Suprapubic skin (tissue), 4 donors: ENCODE measurements around the gene ANKRD31. TPM values are rescaled to one million over a fixed set of nuclear protein-coding genes. Genes with fewer than 3 reads are reported as not detected.
"Not testable (repeated sequence)": the region's sequence is repeated elsewhere in the genome, so short reads cannot be mapped to it uniquely, and the experiment has no call there.

Experiments
- DNase-seq, 2 donors: peaks; one replicate each; pipeline ENCODE4 v3.0.0-alpha.2; 2019; ENCODE audit warnings: low spot score in 2 of 2
- H3K27ac ChIP-seq: fragments of 200-600 bp; sonication (generic); one replicate; pipeline ENCODE4 v1.5.1; 2019
- H3K27me3 ChIP-seq: fragments of 200-600 bp; sonication (generic); one replicate; pipeline ENCODE4 v1.5.1; 2019
- H3K36me3 ChIP-seq: fragments of 200-600 bp; sonication (generic); one replicate; pipeline ENCODE4 v1.5.1; 2019
- H3K4me1 ChIP-seq: fragments of 200-600 bp; sonication (generic); one replicate; pipeline ENCODE4 v1.5.1; 2019
- H3K4me3 ChIP-seq: fragments of 200-600 bp; sonication (generic); one replicate; pipeline ENCODE4 v1.5.1; 2019; ENCODE audit warnings: mild to moderate bottlenecking
- H3K9me3 ChIP-seq: fragments of 200-600 bp; sonication (generic); one replicate; pipeline ENCODE4 v1.5.1; 2019
- EP300 ChIP-seq: sonication (generic); formaldehyde crosslinking; IDR thresholded peaks from one replicate; pipeline ENCODE4 v1.6.1; 2017; ENCODE audit warnings: antibody characterized with exemption
- POLR2A ChIP-seq, 2 donors: fragments of 450-650 bp; IDR thresholded peaks; one replicate each; pipeline ENCODE4 v1.6.1; 2017; ENCODE audit warnings: antibody characterized with exemption in 2 of 2, mild to moderate bottlenecking in 2 of 2, moderate library complexity in 2 of 2
- POLR2AphosphoS5 ChIP-seq, 3 donors: sonication (generic); formaldehyde crosslinking; IDR thresholded peaks; one replicate each; pipeline ENCODE4 v1.6.1; 2017; ENCODE audit warnings: antibody characterized with exemption in 3 of 3
- WGBS: methylation state at CpG from one replicate; pipeline ENCODE4 v1.1.5; 2018; 5-methylcytosine and 5-hydroxymethylcytosine counted together
- total RNA-seq, 4 donors: library from RNA; depleted of rRNA; stranded (reverse); fragments of >200 nt; gene quantifications; one replicate each; pipeline ENCODE4 v1.1.0, GENCODE V29; 2016
- TF ChIP-seq, protein P1 (sequence below), 2 donors: fragments of 200-600 bp in 1 of 2; fragments of 450-650 bp in 1 of 2; sonication (generic) in 1 of 2; IDR thresholded peaks; one replicate each; pipeline ENCODE4 v1.5.1; 2016 to 2019; ENCODE audit warnings: antibody characterized with exemption in 2 of 2, mild to moderate bottlenecking in 1 of 2, moderate library complexity in 1 of 2

Gene ANKRD31
- total RNA-seq, 4 donors from 2014 or later, result 0.19 to 0.26 (median 0.21) TPM; not detected in 1

- no peak for DNase-seq
- WGBS, result 74% methylated on average over 4 of the region's 4 CpGs
- H3K27ac ChIP-seq, result no peak overlapping the region
These were observed 40.8 kb upstream of the ANKRD31 start for GRCh38 chr5:75277463-75277862.

GRCh38 chr5:75275756-75276155 is 39.1 kb upstream of the ANKRD31 start:
- no peaks in the 10 kb centered on the region for H3K9me3 ChIP-seq
- no peaks in the 10 kb centered on the region for H3K36me3 ChIP-seq
- 54% methylated on average over 3 of the region's 3 CpGs for WGBS
- no peak overlapping the region for H3K27ac ChIP-seq
- no peak overlapping the region for H3K4me3 ChIP-seq
- no peaks in the 10 kb centered on the region for H3K27me3 ChIP-seq
- no peaks in the 10 kb centered on the region for H3K4me1 ChIP-seq
- no peak for TF ChIP-seq POLR2A (IDR thresholded peaks at IDR 0.05)
- TF ChIP-seq EP300, result no peak
- TF ChIP-seq POLR2AphosphoS5 (IDR thresholded peaks at IDR 0.05), result no peak
- TF ChIP-seq, protein P1, sequence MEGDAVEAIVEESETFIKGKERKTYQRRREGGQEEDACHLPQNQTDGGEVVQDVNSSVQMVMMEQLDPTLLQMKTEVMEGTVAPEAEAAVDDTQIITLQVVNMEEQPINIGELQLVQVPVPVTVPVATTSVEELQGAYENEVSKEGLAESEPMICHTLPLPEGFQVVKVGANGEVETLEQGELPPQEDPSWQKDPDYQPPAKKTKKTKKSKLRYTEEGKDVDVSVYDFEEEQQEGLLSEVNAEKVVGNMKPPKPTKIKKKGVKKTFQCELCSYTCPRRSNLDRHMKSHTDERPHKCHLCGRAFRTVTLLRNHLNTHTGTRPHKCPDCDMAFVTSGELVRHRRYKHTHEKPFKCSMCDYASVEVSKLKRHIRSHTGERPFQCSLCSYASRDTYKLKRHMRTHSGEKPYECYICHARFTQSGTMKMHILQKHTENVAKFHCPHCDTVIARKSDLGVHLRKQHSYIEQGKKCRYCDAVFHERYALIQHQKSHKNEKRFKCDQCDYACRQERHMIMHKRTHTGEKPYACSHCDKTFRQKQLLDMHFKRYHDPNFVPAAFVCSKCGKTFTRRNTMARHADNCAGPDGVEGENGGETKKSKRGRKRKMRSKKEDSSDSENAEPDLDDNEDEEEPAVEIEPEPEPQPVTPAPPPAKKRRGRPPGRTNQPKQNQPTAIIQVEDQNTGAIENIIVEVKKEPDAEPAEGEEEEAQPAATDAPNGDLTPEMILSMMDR (IDR thresholded peaks at IDR 0.05), result no peak
- DNase-seq, result no peak

More at GRCh38 chr5:75277463-75277862, 40.8 kb upstream of the ANKRD31 start:
- Histone ChIP-seq H3K27me3 (no peaks in the 10 kb centered on the region), H3K4me1 (no peaks in the 10 kb centered on the region), H3K36me3 (no peaks in the 10 kb centered on the region), H3K4me3 (no peak overlapping the region), H3K9me3 (no peaks in the 10 kb centered on the region)
- TF ChIP-seq POLR2AphosphoS5 (IDR thresholded peaks at IDR 0.05) (no peak), POLR2A (IDR thresholded peaks at IDR 0.05) (no peak), EP300 (no peak)
- TF ChIP-seq, protein P1 (IDR thresholded peaks at IDR 0.05), result no peak

DNA sequence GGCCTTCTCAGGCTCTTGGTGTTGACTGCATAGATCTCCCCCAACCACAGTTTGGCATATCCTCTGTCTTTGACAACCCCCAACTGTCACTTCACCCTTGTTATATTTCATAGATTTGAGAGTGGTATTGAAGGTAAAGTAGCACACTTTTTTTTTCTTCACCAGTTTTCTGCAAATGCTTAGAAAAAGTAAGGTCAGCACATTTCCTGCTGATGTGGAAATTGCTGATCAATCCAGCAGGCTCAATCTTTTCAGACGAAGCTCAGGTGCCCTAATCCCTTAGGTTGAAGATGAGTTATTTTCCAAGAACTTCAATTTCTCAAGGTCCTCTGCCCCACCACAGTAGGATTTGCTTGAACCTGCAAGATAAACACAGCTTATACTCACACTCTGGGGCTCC is 38.5 kb upstream of the ANKRD31 start:
- DNase-seq, result no peak
- H3K27me3 ChIP-seq, result no peaks in the 10 kb centered on the region
- H3K4me3 ChIP-seq, result no peak overlapping the region
- TF ChIP-seq EP300 (no peak), POLR2A (IDR thresholded peaks at IDR 0.05) (no peak), POLR2AphosphoS5 (IDR thresholded peaks at IDR 0.05) (no peak)
- TF ChIP-seq, protein P1 (IDR thresholded peaks at IDR 0.05), result no peak
- no peaks in the 10 kb centered on the region for H3K9me3 ChIP-seq
- H3K4me1 ChIP-seq, result no peaks in the 10 kb centered on the region
- H3K27ac ChIP-seq, result no peak overlapping the region
- 86% methylated on average over 1 of the region's 1 CpG for WGBS
- H3K36me3 ChIP-seq, result no peaks in the 10 kb centered on the region

- Histone ChIP-seq H3K4me1 (no peaks in the 10 kb centered on the region), H3K27me3 (no peaks in the 10 kb centered on the region), H3K9me3 (no peaks in the 10 kb centered on the region), H3K4me3 (no peak overlapping the region), H3K36me3 (no peaks in the 10 kb centered on the region), H3K27ac (no peak overlapping the region)
- TF ChIP-seq POLR2AphosphoS5 (IDR thresholded peaks at IDR 0.05) (no peak), POLR2A (IDR thresholded peaks at IDR 0.05) (no peak), EP300 (no peak)
- TF ChIP-seq, protein P1 (IDR thresholded peaks at IDR 0.05), result no peak
- 100% methylated on average over 1 of the region's 1 CpG for WGBS
- DNase-seq, result no peak
These were observed 37.8 kb upstream of the ANKRD31 start for GRCh38 chr5:75274486-75274885.

DNA sequence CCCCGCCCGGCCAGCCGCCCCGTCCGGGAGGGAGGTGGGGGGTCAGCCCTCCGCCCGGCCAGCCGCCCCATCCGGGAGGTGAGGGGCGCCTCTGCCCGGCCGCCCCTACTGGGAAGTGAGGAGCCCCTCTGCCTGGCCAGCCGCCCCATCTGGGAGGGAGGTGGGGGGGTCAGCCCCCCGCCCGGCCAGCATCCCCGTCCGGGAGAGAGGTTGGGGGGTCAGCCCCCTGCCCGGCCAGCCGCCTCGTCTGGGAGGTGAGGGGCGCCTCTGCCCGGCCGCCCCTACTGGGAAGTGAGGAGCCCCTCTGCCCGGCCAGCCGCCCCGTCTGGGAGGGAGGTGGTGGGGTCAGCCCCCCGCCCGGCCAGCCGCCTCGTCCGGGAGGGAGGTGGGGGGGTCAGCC is 33.9 kb upstream of the ANKRD31 start:
- H3K9me3 ChIP-seq, H3K27me3 ChIP-seq, H3K4me3 ChIP-seq, H3K27ac ChIP-seq, H3K36me3 ChIP-seq, H3K4me1 ChIP-seq, DNase-seq: not testable (repeated sequence)
- WGBS, result no CpG with 5 or more reads among the region's 31 CpGs

DNA sequence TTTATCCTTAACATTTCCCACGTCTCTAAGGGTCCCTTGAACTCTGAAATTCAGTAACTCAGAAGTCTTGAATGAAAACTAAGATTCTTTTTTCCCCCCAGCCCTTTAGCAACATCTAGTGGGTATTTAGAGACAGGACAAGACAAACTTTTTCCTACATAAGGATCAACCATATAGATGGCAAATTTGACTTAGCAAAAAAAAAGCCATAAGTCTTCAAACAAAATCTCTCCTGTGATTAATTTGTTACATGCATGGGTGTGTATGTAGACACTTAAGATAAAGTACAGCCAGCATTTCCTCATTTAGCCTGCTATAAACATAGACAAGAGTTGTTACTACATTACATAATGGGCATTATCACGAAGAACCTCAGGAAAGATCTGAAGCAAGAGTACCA is 29.1 kb upstream of the ANKRD31 start:
- no peaks in the 10 kb centered on the region for H3K4me1 ChIP-seq
- no peaks in the 10 kb centered on the region for H3K36me3 ChIP-seq
- H3K9me3 ChIP-seq, result no peaks in the 10 kb centered on the region
- DNase-seq, result no peak
- no peak for TF ChIP-seq EP300
- TF ChIP-seq, protein P1 (IDR thresholded peaks at IDR 0.05), result peak; percentile 35 to 52
- H3K27ac ChIP-seq, result no peak overlapping the region
- peaks cover 3% of the 10 kb centered on the region for H3K27me3 ChIP-seq
- H3K4me3 ChIP-seq, result no peak overlapping the region
- WGBS, result 40% methylated on average over 2 of the region's 2 CpGs
